Trophoblast cell (in vitro differentiated cells and primary cell): Measurements from ENCODE around the gene SBNO2.

ENCODE experiments used
- DNase-seq, 2 donors: peaks; one replicate each; pipeline ENCODE4 v3.0.0-alpha.2; 2016
- H2AFZ ChIP-seq: 2 replicates; pipeline ENCODE4 v1.6.1; 2013; ENCODE audit warnings: low read length, moderate library complexity, mild to moderate bottlenecking; ENCODE audit not compliant: insufficient read depth, poor library complexity
- H2AK5ac ChIP-seq: 2 replicates; pipeline ENCODE4 v1.6.1; 2013; ENCODE audit warnings: mild to moderate bottlenecking, low read length
- H2BK120ac ChIP-seq: 2 replicates; pipeline ENCODE4 v1.6.1; 2013; ENCODE audit warnings: low read length, mild to moderate bottlenecking, moderate library complexity; ENCODE audit not compliant: insufficient read depth, poor library complexity
- H2BK12ac ChIP-seq: 2 replicates; pipeline ENCODE4 v1.6.1; 2013; ENCODE audit warnings: mild to moderate bottlenecking, low read length, moderate library complexity
- H2BK5ac ChIP-seq: 2 replicates; pipeline ENCODE4 v1.6.1; 2013; ENCODE audit warnings: low read length, low read depth, moderate library complexity, mild to moderate bottlenecking; ENCODE audit not compliant: poor library complexity
- H3K14ac ChIP-seq: 2 replicates; pipeline ENCODE4 v1.6.1; 2013; ENCODE audit warnings: mild to moderate bottlenecking, low read length
- H3K18ac ChIP-seq: 2 replicates; pipeline ENCODE4 v1.6.1; 2013; ENCODE audit warnings: mild to moderate bottlenecking, low read length
- H3K23ac ChIP-seq: 2 replicates; pipeline ENCODE4 v1.6.1; 2013; ENCODE audit warnings: low read length
- H3K27ac ChIP-seq: 2 replicates; pipeline ENCODE4 v1.5.1; 2013; ENCODE audit warnings: low read depth, mild to moderate bottlenecking, inconsistent platforms, low read length, moderate library complexity
- H3K27me3 ChIP-seq: 2 replicates; pipeline ENCODE4 v1.6.1; 2013; ENCODE audit warnings: inconsistent platforms, mild to moderate bottlenecking, low read length, moderate library complexity; ENCODE audit not compliant: insufficient read depth
- H3K36me3 ChIP-seq, 2 experiments: 1 replicate in 1 of 2; 2 replicates in 1 of 2; pipeline ENCODE4 v1.6.1; 2013; ENCODE audit warnings: low read length in 2 of 2, mild to moderate bottlenecking in 2 of 2, moderate library complexity in 1 of 2; ENCODE audit not compliant: insufficient read depth in 2 of 2, control insufficient read depth in 1 of 2
- H3K4ac ChIP-seq: 2 replicates; pipeline ENCODE4 v1.6.1; 2013; ENCODE audit warnings: low read depth, mild to moderate bottlenecking, low read length, moderate library complexity
- H3K4me1 ChIP-seq, 2 experiments: 1 replicate in 1 of 2; 2 replicates in 1 of 2; pipeline ENCODE4 v1.6.1; 2013; ENCODE audit warnings: low read length in 2 of 2, mild to moderate bottlenecking in 2 of 2, moderate library complexity in 1 of 2; ENCODE audit not compliant: insufficient read depth in 2 of 2, control insufficient read depth in 1 of 2
- H3K4me2 ChIP-seq: 2 replicates; pipeline ENCODE4 v1.6.1; 2013; ENCODE audit warnings: inconsistent platforms, mild to moderate bottlenecking, low read length, moderate library complexity
- H3K4me3 ChIP-seq: 2 replicates; pipeline ENCODE4 v1.5.1; 2013; ENCODE audit warnings: mild to moderate bottlenecking, low read depth, low read length, inconsistent platforms
- H3K79me1 ChIP-seq: one replicate; pipeline ENCODE4 v1.6.1; 2013; ENCODE audit warnings: low read length
- H3K79me2 ChIP-seq: 2 replicates; pipeline ENCODE4 v1.6.1; 2013; ENCODE audit warnings: low read length, mild to moderate bottlenecking; ENCODE audit not compliant: control insufficient read depth, insufficient read depth, poor library complexity
- H3K9ac ChIP-seq: 2 replicates; pipeline ENCODE4 v1.6.1; 2013; ENCODE audit warnings: mild to moderate bottlenecking, low read length
- H3K9me3 ChIP-seq: 2 replicates; pipeline ENCODE4 v1.6.1; 2013; ENCODE audit warnings: low read depth, mild to moderate bottlenecking, control low read depth, inconsistent platforms, low read length; ENCODE audit not compliant: insufficient read depth
- H4K12ac ChIP-seq: 2 replicates; pipeline ENCODE4 v1.6.1; 2013; ENCODE audit warnings: low read depth, mild to moderate bottlenecking, low read length, moderate library complexity
- H4K8ac ChIP-seq: 2 replicates; pipeline ENCODE4 v1.6.1; 2013; ENCODE audit warnings: low read depth, mild to moderate bottlenecking, low read length, moderate library complexity
- H4K91ac ChIP-seq: one replicate; pipeline ENCODE4 v1.6.1; 2013; ENCODE audit warnings: low read depth, mild to moderate bottlenecking, low read length, moderate library complexity
- WGBS: extraction: QIAGEN DNeasy Blood & Tissue Kit; methylation state at CpG from one replicate; pipeline ENCODE4 v1.1.7; 2013; ENCODE audit warnings: missing lambda C conversion rate; ENCODE audit not compliant: insufficient read length, insufficient coverage; ENCODE audit errors: extremely low coverage; 5-methylcytosine and 5-hydroxymethylcytosine counted together

SBNO2 gene

DNA sequence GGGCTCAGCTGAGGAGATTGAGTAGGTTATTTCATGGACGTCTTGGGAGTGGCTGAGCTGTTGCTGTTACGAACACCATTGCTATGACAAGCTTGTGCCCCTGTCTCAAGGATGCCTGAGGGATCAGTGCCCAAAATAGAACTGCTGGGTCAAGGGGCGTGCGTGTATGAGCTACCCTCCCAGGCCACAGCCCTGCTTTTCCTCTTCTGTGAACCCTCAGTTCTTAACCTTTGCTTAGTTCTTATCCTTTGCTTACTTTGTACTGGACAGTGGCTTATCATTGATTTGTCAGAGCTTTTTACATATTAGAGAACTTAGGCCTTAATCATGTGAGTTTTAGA is 98.1 kb downstream of the SBNO2 start:
- Histone ChIP-seq H3K23ac (no peak overlapping the region), H3K9ac (no peak overlapping the region), H2BK5ac (no peak overlapping the region), H3K79me2 (no peaks in the 10 kb centered on the region), H3K27me3 (peaks cover 5% of the 10 kb centered on the region), H3K79me1 (no peaks in the 10 kb centered on the region), H2AK5ac (no peak overlapping the region), H2BK12ac (no peak overlapping the region), H2AFZ (no peak overlapping the region), H3K9me3 (peaks cover 4% of the 10 kb centered on the region), H3K18ac (no peak overlapping the region), H3K4me3 (no peak overlapping the region), H3K27ac (no peak overlapping the region), H2BK120ac (no peak overlapping the region), H3K36me3 (peaks cover 0 to 9% of the 10 kb centered on the region in 2 experiments), H3K4me2 (no peak overlapping the region), H3K4me1 (peaks cover 2 to 3% of the 10 kb centered on the region in 2 experiments), H4K8ac (no peak overlapping the region), H4K91ac (no peak overlapping the region), H3K14ac (no peak overlapping the region), H4K12ac (no peak overlapping the region), H3K4ac (no peak overlapping the region)
- DNase-seq = peak; percentile 91 to 93
- no CpG with 5 or more reads among the region's 4 CpGs for WGBS

DNA sequence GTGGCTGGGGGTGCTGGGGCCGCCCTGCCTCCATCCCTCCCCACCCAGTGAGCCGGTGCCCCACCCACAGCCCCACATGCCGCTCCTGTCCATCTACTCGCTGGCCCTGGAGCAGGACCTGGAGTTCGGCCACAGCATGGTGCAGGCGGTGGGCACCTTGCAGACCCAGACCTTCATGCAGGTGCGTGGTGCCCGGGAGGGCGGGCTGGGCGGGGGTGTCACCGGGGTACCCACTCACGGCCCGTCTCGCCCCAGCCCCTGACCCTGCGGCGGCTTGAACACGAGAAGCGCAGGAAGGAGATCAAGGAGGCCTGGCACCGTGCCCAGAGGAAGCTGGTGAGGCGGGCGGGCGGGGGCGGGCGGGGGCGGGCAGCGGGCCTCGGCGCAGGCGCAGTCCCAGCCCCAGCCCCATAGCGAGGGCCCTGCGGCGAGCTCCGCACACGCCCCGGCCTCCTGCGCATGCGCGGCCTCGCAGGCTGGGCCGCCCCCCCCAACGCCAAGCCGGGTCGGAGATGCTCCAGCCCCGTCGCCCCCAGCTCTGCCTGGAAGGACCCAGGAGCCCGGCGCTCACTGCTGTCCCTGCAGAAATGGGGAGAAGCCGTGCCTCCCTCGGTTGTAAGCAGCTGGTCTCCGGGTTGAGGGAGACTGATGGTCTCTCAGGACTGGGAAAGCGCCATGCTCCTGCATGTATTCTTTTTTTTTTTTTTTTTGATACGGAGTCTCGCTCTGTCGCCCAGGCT is 99.4 kb downstream of the SBNO2 start:
- no peak overlapping the region for H3K23ac ChIP-seq
- peaks cover 11% of the 10 kb centered on the region for H3K27me3 ChIP-seq
- peaks cover 4% of the 10 kb centered on the region for H3K9me3 ChIP-seq
- H4K8ac ChIP-seq = no peak overlapping the region
- H3K4me2 ChIP-seq = no peak overlapping the region
- no peaks in the 10 kb centered on the region for H3K79me1 ChIP-seq
- H3K9ac ChIP-seq = no peak overlapping the region
- no peak overlapping the region for H2AFZ ChIP-seq
- no peak overlapping the region for H3K27ac ChIP-seq
- peaks cover 0 to under 1% of the 10 kb centered on the region in 2 experiments for H3K36me3 ChIP-seq
- H2BK12ac ChIP-seq = no peak overlapping the region
- H3K18ac ChIP-seq = no peak overlapping the region
- no peak overlapping the region for H3K14ac ChIP-seq
- H3K4ac ChIP-seq = no peak overlapping the region
- DNase-seq = peak; percentile 54 to 66
- no peak overlapping the region for H2BK5ac ChIP-seq
- WGBS = no CpG with 5 or more reads among the region's 54 CpGs
- no peak overlapping the region for H3K4me3 ChIP-seq
- no peak overlapping the region for H4K91ac ChIP-seq
- peaks cover 7% of the 10 kb centered on the region in 2 experiments for H3K4me1 ChIP-seq
- H2AK5ac ChIP-seq = no peak overlapping the region
- no peaks in the 10 kb centered on the region for H3K79me2 ChIP-seq
- no peak overlapping the region for H4K12ac ChIP-seq
- no peak overlapping the region for H2BK120ac ChIP-seq

DNA sequence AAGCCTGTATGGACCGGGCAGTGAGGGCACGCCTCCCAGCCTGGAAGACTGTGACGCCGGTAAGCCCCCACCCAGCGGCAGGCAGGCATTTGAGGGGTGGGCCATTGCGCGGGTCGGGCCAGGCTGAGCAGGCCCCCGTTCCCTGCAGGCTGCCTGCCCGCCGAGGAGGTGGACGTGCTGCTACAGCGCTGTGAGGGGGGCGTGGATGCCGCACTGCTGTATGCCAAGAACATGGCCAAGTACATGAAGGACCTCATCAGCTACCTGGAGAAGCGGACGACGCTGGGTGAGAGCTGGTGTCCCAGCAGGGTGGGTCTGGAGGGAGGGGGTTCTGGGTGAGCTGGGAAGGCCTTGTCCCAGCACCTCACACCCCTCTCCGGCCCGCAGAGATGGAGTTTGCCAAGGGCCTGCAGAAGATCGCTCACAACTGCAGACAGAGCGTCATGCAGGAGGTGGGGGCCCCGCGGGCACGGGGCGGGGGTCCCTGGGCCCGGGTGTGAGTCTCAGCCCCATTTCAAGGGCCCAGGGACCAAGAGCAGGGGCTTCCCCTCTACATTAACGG is 100.0 kb downstream of the SBNO2 start:
- no peak for DNase-seq

DNA sequence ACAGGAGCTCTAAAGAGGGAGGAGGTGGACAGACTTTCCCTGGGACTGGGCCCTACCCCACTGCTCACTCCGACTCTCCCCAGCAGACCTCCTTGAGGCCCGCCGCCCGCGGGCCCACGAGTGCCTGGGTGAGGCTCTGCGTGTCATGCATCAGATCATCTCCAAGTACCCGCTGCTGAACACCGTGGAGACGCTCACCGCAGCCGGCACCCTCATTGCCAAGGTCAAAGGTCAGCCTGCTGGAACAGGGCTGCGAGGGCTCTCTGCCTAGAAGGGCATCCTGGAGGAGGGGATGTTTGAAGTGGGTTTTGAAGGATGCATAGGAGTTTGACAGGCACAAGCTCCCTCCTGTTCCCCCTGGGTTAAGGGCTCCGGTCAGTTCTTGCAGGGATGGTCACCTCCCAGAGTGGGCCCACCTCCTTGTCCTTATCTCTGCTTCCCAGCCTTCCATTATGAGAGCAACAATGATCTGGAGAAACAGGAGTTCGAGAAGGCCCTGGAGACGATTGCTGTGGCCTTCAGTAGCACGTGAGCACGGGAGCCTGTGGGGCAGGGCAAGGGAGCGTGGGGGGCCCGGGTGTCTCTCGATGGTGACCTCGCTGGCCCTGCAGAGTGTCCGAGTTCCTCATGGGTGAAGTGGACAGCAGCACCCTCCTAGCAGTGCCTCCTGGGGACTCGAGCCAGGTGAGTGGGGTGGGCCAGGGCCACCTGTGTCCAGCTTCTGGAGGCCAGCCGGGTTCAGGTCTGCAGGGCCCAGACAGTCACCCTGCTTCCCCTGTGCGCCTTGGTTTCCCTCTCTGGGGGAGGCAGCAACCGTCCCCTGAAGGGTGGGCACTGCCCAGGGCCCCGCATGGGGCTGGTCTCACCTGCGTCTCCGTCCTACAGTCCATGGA is 100.8 kb downstream of the SBNO2 start:
- Histone ChIP-seq H2BK120ac (no peak overlapping the region), H3K36me3 (no peaks in the 10 kb centered on the region)
- WGBS = no CpG with 5 or more reads among the region's 30 CpGs

More for the DNA sequence above, 100.0 kb downstream of the SBNO2 start:
- H3K9ac ChIP-seq = no peak overlapping the region
- no peak overlapping the region for H2BK12ac ChIP-seq
- no peaks in the 10 kb centered on the region for H3K79me1 ChIP-seq
- H4K91ac ChIP-seq = no peak overlapping the region
- no peaks in the 10 kb centered on the region for H3K79me2 ChIP-seq
- H3K9me3 ChIP-seq = peaks cover 2% of the 10 kb centered on the region
- no peak overlapping the region for H3K23ac ChIP-seq
- no peak overlapping the region for H2AFZ ChIP-seq
- peaks cover 11% of the 10 kb centered on the region for H3K27me3 ChIP-seq
- H3K36me3 ChIP-seq = no peaks in the 10 kb centered on the region
- no peak overlapping the region for H3K4me3 ChIP-seq
- H4K12ac ChIP-seq = no peak overlapping the region
- H4K8ac ChIP-seq = no peak overlapping the region
- no peak overlapping the region for H2BK120ac ChIP-seq
- no CpG with 5 or more reads among the region's 28 CpGs for WGBS
- H3K4ac ChIP-seq = no peak overlapping the region
- peaks cover 7% of the 10 kb centered on the region in 2 experiments for H3K4me1 ChIP-seq
- H2AK5ac ChIP-seq = no peak overlapping the region
- H2BK5ac ChIP-seq = no peak overlapping the region
- no peak overlapping the region for H3K14ac ChIP-seq
- no peak overlapping the region for H3K4me2 ChIP-seq
- no peak overlapping the region for H3K18ac ChIP-seq
- no peak overlapping the region for H3K27ac ChIP-seq

More for the DNA sequence above, 100.8 kb downstream of the SBNO2 start:
- Histone ChIP-seq H2BK12ac (no peak overlapping the region), H3K4me1 (peaks cover 7% of the 10 kb centered on the region in 2 experiments), H3K27ac (no peak overlapping the region), H4K8ac (no peak overlapping the region), H3K4me3 (no peak overlapping the region), H3K79me1 (no peaks in the 10 kb centered on the region), H3K4ac (no peak overlapping the region), H3K9ac (no peak overlapping the region), H2AFZ (no peak overlapping the region), H3K4me2 (no peak overlapping the region), H3K79me2 (no peaks in the 10 kb centered on the region), H4K12ac (no peak overlapping the region), H2BK5ac (no peak overlapping the region), H3K23ac (no peak overlapping the region), H3K18ac (no peak overlapping the region), H4K91ac (no peak overlapping the region), H3K27me3 (peaks cover 11% of the 10 kb centered on the region), H3K9me3 (peaks cover 2% of the 10 kb centered on the region), H3K14ac (no peak overlapping the region), H2AK5ac (no peak overlapping the region)
- no peak for DNase-seq
